Sigmoid colon (tissue), 4 donors: ENCODE results near the gene H2AZ2.

ENCODE experiments used
- POLR2AphosphoS5 ChIP-seq, 4 donors: sonication (generic); formaldehyde crosslinking; IDR thresholded peaks; one replicate each; pipeline ENCODE4 v1.6.1; 2017; ENCODE audit warnings: antibody characterized with exemption in 4 of 4
- TF ChIP-seq, protein P1 (sequence below), 4 experiments: fragments of 450-650 bp in 3 of 4; fragments of 200-600 bp in 1 of 4; IDR thresholded peaks; one replicate each; pipeline ENCODE4 v1.5.1; 2016 to 2019; ENCODE audit warnings: antibody characterized with exemption in 4 of 4, mild to moderate bottlenecking in 3 of 4, moderate library complexity in 2 of 4

DNA sequence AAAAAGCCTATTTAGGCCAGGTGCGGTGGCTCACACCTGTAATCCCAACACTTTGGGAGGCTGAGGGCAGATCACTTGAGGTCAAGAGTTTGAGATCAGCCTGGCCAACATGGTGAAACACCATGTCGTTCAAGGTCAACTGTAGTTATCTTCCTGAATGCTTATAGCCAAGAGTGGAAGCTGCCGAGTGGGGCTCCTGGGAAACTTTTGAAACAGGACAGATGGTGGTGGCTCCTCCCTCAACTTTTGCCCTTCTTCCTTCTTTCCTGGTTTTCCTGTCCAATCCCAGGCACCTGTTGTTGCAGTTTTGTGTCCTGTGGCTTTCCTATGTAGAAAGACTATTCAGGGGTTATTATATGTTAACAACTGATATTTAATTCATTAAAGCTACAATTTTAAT, 60.1 kb downstream of the H2AZ2 start:
- TF ChIP-seq, protein P1, sequence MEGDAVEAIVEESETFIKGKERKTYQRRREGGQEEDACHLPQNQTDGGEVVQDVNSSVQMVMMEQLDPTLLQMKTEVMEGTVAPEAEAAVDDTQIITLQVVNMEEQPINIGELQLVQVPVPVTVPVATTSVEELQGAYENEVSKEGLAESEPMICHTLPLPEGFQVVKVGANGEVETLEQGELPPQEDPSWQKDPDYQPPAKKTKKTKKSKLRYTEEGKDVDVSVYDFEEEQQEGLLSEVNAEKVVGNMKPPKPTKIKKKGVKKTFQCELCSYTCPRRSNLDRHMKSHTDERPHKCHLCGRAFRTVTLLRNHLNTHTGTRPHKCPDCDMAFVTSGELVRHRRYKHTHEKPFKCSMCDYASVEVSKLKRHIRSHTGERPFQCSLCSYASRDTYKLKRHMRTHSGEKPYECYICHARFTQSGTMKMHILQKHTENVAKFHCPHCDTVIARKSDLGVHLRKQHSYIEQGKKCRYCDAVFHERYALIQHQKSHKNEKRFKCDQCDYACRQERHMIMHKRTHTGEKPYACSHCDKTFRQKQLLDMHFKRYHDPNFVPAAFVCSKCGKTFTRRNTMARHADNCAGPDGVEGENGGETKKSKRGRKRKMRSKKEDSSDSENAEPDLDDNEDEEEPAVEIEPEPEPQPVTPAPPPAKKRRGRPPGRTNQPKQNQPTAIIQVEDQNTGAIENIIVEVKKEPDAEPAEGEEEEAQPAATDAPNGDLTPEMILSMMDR (IDR thresholded peaks at IDR 0.05) = no peak
- no peak for TF ChIP-seq POLR2AphosphoS5 (IDR thresholded peaks at IDR 0.05)
